Cortex of kidney (tissue), 1 donor: ENCODE measurements around the gene GPR142.
"Not testable (repeated sequence)": the region's sequence is repeated elsewhere in the genome, so short reads cannot be mapped to it uniquely, and the experiment has no call there.

Source experiments
- DNase-seq: peaks from one replicate; lab custom pipeline; 2025; lab: John Stamatoyannopoulos, UW

Gene GPR142

DNA sequence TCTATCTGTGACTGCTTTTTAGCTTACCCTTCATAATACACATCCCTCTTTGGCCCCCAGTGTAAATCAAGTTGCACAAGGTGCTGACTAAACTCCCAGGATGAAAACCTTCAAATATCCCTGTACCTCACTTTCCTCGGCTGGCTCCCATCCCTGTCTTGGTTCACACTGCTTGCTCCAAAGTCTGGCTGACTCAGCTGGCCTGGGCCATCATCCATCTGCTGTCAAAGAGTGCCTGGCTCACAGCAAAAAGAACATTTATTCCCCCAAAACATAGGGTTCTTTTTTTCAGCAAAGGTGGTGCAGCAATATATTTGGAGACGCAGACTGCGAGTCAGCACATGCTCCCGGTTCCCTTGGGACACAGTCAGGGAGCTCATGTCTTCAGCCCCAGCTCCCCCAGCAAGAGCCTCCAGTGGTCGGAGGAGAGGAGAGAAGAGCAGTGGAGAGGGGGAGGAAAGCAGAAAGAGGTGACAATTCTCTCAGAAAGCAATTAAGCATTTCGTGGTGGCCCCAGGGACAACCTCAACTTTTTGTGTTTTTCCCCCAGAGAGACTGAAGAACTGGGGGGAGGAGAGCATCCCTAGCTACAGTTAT is 26.1 kb downstream of the GPR142 start:
- no peak for DNase-seq

DNA sequence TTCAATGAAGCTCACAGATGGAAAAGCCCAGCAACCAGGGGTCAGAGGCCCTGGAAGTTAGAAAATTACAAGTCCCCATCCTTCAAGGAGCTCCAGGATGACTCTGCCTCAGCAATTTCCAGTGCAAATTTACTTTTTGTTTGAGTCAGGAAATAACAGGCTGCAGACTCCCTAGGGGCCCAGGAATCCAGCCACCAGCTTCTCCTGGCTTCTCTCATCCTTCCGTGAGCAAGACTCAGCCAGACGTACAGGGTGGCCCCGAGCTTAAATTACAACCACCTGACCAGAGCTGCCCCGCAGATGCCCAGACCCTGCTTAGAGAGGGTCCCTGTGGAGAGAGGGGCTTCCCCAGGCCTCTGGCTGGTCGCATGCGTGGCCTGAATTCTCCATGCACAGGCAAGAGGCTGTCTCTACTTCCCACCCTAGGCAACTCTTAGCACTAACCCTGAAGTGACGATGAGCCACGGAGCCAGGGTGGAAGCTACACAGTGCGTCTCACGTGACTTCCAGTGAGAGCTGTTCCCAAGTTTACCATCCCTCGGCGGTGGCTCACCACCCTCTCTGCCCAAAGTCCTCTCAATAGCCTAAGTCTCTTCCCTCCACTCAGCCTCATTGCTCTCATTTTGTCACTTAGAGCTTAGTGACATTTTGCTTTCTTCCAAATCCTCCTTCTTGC is 27.1 kb downstream of the GPR142 start:
- DNase-seq = no peak

DNA sequence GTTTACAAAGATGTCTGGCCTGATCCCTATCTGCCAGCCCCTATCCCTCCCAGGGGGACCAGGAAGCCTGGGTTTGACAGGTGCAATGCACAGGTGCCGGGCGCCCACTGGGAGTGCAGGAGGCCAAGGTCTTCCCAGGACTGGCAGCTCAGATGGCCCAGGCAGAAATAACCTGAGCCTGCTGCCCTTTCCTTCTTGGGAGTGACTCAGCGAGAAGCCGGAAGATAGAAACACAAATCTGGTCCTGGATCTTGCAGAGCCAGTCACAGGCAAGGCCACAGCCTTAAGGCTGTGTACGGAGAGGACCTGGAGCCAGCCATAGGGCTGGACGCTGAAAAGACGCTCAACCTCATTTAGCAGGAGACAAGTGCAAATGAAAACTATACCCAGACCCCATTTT is 27.7 kb downstream of the GPR142 start:
- DNase-seq = no peak

DNA sequence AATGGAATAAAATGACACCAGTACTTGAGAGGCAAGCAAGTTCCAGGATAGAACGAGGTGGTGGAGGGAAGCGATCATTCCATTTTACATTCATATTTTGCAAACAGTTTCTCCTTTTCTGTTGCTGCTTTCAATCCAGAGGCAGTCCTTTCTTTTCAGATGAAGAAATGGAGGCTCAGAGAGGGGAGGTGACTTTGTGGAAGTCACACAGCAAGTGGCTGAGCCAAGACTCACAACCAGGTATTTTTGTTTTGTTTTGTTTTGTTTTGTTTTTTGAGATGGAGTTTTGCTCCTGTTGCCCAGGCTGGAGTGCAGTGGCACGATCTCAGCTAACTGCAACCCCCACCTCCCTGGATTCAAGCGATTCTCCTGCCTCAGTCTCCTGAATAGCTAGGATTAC is 29.3 kb downstream of the GPR142 start:
- no peak for DNase-seq

DNA sequence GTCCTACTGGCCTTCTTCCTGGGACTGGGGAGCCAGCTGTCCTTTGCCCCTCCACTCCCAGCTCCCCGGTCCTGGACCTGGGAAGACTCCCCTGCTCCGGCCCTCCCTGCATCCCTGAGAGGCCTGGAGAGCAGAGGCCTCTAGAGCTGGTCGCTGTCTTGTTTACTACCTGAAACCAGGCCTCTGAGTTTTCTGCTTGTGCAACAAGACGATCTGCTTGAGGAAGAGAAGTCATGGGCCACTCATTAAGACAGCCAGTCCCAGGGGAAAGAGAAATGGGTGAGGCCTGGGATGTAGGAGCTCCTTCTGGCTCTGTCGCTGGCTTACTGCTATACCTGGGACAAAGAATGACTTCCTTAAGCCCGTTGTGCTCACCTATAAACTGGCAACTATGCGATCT is 34.7 kb downstream of the GPR142 start:
- DNase-seq = no peak

DNA sequence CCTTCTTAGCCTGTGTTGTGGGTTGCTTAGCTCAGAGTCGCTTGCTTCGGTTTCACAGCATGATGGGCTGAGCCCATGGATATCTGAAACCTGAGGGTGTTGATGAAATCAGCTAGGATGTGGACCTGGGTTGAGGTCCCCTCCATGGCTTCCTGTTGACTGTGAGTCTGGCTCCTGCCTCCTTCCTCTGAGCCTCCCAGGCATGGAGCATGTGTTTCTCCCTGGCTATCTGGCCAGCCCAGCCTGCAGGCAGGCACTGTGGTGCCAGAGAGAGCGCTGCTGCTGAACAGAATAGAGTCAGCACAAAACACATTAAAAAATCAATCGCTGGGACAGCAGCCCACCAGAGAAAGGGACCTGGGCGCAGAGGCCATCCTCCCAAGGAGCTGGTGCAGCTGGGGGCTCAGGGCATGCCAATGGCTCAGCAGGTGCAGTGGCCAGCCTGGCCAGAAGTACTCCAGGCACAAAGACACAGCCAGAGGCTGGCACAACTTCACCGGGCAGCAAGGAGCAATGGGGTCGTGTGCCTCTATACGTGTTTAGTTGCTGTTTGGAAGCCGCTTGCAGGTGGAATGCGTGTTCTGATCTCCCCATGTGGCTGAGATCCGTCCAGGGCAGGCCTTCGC is 36.3 kb downstream of the GPR142 start:
- DNase-seq = no peak

DNA sequence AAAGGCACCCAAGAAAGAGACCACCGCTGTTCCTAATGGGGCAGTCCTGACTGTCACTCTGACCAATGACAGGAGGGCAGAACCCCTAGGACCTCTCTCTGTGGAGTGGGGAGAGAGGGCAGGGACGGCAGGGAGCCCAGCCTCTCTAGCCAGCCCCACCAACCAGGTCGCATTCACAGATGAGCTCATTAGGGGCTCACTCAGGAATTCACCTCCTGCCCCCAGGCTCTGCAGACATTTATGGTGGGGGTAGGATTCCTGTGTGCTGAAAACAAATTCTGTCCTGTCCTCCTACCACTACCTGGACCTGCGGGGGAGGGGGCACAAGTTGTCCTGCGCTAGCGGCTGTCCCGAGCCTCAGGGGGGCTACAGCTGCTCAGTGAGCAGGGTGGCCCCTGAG is 36.9 kb downstream of the GPR142 start:
- DNase-seq = no peak

DNA sequence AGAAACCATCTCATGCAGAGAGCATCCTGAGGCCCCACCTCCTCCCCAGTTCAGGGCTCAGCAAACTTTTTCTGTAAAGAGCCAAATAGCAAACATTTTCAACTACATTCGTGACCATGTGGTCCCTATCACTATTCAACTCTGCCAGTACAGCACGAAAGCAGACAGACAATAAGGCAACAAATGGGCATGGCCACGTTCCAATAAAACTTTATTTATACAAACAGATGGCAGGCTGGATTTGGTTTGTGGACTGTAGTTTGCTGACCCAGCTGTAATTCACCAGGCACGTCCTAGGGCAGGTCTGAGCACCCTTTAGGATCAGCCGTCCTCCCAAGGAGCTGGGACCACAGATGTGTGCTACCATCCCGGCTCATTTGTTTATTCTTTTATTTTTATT is 37.5 kb downstream of the GPR142 start:
- no peak for DNase-seq

DNA sequence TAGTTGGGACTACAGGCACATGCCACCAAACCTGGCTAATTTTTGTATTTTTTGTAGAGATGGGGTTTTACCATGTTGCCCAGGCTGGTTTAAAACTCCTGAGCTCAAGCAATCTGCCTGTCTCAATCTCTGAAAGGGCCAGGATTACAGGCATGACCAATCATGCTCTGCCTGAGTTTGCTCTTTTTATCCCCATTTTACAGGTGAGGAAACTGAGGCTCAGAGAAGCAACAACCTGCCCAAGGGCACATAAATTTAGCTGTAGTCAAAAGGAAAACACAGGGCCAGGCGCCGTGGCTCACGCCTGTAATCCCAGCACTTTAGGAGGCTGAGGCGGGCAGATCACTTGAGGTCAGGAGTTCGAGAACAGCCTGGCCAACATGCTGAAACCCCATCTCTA is 38.0 kb downstream of the GPR142 start:
- DNase-seq = not testable (repeated sequence)

DNA sequence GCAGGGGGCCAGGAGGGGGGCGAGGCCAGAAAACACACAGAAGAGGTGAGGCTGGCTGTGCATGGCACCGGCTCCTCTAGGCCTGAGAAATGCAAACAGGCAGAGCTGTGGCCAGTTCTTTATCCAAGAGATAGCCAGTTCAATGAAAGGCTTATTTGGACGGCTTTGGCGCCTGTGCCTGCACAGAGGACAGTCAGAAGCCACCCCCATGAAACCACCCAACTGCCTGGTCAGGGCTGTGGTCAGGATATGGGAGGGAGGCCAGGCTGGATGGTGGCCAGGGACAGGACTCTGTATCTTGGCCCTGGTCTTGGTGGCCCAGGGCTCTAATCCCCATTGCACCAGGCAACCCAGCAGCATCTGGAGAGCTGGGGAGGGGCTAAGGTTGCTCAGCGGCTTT is 40.1 kb downstream of the GPR142 start:
- DNase-seq = no peak

DNA sequence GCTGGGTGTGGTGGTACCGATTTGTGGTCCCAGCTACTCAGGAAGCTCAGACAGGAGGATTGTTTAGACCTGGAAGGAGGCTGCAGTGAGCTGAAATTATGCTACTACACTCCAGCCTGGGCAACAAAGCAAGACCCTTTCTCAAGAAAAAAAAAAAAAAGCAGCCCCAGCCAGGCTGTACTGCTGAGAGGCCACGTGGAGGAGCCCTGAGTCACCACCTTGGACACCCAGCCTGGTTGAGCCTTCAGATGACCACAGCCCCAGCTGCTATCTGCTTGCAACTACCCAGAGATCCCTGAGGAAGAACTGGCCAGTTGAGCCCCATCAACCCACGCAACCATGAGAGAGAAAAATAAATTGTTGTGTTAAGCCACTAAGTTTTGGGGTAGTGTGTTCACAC is 41.0 kb downstream of the GPR142 start:
- no peak for DNase-seq

DNA sequence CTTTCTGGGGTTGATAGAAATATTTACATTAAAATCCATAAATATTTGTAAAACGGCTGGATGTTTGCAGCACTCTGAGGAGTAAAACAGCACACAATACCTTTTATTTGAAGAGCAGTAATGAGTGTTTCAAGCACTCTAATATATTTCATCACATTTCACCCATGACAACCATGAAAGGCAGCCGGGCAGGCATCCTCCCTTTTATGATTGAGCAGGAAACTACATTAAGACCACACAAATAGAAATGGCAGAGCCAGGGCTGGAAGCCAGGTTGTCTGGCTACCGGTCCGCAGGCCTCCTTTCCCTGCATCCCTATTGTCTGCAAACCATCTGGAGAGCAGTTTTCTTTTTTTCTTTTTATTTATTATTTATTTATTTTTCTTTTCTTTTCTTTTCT is 41.5 kb downstream of the GPR142 start:
- DNase-seq = no peak

DNA sequence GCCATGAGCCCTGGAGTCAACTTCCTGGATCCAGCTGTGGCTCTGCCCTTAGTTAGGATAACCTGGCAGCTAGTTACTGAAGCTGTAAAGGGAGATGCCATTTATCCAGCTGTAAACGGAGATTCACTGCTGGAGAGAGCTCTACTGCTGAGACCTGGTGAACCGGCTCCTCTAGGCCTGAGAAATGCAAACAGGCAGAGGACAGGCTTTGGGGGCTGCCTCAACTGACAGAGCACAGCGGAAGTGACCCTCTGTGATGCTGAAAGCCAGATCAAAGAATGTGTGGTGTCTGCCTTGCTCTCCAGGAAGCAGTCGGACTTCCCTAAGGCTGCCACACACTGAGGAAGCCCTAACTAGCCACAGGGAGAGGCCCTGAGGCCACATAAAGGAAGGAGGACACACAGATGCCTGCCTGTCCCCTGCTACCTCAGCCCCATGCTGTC is 42.7 kb downstream of the GPR142 start:
- DNase-seq = no peak

DNA sequence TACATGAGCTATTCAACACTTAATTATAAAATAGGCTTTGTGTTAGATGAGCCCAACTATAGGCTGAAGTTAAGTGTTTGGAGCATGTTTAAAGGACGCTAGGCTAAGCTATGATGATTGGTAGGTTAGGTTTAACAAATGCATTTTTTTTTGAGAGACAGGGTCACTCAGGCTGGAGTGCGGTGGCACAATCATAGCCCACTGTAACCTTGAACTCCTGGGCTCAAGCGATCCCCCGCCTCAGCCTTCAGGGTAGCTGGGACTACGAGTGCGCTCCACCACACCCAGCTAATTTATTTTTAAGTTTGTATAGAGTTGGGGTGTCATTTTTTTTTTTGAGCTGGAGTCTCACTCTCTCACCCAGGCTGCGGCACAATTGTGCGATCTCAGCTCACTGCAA is 45.3 kb downstream of the GPR142 start:
- DNase-seq = no peak

DNA sequence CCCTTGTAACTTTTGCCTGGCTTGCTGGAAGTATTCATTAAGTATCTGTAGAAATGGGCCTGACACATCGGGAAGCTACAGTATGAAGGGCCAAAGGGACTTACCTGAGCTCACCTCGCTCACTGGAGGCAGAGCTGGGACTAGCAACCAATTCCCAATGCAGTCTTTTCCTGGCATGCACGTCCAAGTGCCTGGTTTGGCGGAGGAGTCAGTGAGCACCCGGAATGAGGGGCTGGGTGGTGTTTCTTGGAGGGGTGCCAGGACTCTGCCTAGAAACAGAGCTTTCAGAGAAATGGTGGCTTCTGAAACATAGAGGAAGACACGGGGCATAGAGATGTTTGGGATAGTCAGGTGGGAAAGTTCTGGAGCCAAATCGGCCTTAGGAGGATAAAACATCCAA is 46.2 kb downstream of the GPR142 start:
- DNase-seq = no peak

DNA sequence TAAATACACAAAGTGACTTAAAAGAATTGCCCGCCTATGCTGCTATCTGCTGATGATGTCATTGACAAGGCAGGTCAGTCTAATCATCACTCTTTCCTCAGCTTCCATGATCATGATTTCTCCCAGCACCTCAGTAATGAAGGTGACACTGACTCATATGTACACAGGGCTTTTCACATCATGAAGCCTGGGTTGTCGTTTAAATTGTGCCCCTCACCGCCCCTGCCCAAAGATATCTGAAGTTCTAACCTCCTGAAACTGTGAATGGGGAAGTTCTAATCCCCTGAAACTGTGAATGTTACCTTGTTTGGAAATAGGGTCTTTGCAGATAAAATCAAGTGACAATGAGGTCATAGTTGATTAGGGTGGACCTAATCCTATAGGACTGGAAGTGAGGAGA is 47.2 kb downstream of the GPR142 start:
- no peak for DNase-seq

DNA sequence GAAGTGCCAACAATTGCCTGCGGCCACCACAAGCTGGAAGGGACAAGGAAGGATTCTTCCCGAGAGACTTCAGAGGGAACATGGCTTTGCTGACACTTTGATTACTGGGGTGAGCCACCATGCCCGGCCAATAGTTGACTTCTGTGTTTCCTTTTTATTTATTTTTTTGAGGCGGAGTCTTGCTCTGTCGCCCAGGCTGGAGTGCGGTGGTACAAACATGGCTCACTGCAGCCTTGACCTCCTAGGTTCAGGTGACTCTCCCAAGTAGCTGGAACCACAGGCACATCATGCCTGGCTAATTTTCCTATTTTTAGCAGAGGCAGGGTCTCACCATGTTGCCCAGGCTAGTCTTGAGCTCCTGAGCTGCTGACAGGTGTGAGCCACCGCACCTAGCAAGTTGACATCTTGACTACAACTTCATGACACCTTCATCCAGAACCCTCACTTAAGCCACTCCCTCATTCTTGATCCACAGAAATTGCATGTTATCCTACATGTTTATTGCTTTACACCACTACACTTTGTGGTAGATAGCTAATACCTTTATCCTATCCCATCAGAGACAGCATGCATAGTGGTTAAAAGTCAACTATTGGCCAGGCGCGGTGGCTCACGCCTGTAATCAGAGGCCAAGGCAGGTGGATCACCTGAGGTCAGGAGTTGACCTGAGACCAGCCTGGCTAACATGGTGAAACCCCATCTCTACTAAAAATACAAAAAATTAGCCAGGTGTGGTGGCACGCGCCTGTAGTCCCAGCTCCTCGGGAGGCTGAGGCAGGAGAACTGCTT is 48.5 kb downstream of the GPR142 start:
- DNase-seq = no peak

DNA sequence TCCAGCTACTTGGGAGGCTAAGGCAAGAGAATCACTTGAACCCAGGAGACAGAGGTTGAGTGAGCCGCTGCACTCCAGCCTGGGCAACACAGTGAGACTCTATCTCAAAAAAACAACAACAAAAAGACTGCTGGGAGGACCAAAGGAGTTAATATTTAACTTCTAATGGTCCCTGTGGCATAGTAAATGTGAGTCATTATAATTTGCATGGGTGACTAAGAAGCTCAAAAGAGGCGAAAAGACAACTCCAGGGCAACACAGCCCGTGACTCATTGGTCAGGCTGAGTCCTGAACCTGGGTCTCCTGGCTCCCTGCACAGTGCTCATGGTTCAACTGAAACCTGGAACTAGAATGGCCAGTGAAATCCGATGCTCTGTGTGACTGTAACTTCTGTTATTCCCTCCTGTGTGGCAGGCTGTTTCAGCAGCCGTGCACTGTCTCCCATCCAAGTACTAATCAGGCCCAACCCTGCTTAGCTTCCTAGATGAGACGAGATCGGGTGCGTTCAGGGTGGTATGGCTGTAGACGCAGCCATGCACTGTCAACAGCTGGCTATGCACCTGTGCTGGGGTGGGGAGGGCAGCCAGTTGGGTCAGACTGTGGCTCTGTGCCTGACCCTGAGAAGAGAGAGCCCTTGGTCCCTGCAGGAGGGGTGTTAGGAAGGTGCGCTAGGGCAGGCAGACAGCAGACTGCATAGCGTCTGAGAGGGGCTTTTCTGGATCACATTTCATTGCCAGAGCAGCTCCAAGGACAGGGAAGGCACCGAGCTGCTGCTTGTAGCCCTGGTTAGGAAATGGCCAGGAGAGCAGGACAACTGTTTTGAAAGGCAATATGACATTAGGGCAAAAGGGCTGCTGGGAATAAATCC is 50.1 kb downstream of the GPR142 start:
- no peak for DNase-seq

DNA sequence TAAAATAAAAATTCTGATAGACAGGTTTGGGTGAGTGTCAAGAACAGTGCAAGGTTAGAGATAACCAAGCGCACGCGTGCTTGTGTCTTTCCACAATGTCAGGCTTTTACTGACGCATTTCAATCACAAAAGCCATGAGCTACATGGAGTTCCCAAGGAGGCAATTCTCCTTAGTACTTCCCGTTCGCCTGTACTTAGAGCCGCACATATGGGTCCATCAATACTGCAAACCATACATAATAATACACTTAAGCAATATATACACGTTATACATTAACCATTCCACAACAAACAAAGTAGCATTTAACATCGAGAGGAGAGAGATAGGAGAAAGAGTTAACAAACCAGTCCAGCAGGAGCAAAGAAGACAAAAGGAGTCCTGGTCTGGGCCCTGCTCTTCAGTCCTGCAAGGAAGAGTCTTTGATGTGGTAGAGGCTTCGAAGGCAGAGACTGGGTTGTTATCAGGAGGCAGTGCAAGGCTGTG is 52.7 kb downstream of the GPR142 start:
- DNase-seq = no peak
